ENCODE measurements around the gene DNAJC7.

DNA sequence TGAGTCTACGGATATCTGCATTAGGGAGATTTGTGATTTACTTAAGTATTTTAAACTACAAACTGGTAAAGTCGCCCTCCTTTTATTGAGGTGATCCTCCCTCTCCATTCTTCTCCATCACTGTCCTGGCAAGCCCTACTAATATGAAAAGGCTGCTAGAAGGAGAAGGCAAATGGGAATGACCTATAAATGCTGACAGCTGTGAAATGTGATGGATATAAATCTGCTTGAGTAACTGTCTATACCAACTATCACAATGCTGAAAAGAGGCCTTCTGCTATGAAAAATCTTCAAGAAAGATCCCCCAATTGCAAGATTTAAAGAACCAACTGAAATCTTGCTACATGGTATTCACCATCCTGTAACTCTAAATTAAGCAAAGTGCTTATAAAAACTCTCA, 15.5 kb downstream of the DNAJC7 start:
- TF ChIP-seq POLR2A (IDR thresholded peaks at IDR 0.05; ENCODE audit: low read length) = no peak
- no peak for TF ChIP-seq GATA1 (IDR thresholded peaks at IDR 0.05; ENCODE audit: low read depth, low read length)

Data from erythroblast (primary cell).